Measurements from ENCODE around the gene AQP2.

DNA sequence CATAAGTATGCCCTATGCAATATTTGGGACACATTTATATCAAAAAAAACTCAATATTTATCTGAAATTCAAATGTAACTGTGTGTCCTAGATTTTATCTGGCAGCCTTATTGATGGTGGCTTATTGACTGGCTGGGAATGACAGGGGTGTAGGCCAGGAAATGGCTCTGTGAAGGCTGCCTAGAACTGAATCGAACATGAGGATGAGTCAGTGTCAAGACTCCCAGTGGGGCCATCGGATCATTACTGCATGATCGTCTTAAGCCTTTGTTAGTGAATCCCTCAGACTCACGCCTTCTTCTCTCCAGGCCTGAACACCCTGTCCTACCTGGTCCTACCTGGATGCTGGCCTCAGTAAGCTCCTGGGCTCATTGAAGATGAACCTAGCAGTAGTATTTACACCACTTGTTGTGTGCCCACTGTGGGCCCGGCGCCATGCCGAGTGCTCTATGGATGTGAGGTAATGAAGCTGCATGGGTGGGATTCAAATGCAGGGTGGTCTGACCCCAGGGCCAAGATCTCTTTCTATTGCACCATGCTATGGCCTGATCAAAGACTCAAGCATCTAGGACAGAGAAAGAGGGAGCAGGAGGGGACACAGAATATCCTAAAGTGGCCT lies 25.8 kb upstream of the AQP2 start:
- TF ChIP-seq CTCF (conservative IDR thresholded peaks at IDR 0.05; ENCODE audit: low read depth, low read length) = no peak
- no peak for TF ChIP-seq POLR2A (IDR thresholded peaks at IDR 0.05; ENCODE audit: low read depth, low read length)
- no peak for TF ChIP-seq MAFK (IDR thresholded peaks at IDR 0.05; ENCODE audit: low read depth, low read length)
- no peak for TF ChIP-seq NFE2L2 (IDR thresholded peaks at IDR 0.05; ENCODE audit: low read depth, low read length)

Data from IMR-90 (cell line).